HG03565 (cell line): ENCODE measurements around the gene TMC6.

Experiments
- ATAC-seq: cut with Tn5 transposase; IDR thresholded peaks from one replicate; pipeline ENCODE4 v1.9.1; 2021; ENCODE audit warnings: mild to moderate bottlenecking, moderate library complexity; ENCODE audit not compliant: unreplicated experiment

The TMC6 gene

GRCh38 chr17:78111727-78112517 lies 16.6 kb downstream of the TMC6 start:
- ATAC-seq = no peak

DNA sequence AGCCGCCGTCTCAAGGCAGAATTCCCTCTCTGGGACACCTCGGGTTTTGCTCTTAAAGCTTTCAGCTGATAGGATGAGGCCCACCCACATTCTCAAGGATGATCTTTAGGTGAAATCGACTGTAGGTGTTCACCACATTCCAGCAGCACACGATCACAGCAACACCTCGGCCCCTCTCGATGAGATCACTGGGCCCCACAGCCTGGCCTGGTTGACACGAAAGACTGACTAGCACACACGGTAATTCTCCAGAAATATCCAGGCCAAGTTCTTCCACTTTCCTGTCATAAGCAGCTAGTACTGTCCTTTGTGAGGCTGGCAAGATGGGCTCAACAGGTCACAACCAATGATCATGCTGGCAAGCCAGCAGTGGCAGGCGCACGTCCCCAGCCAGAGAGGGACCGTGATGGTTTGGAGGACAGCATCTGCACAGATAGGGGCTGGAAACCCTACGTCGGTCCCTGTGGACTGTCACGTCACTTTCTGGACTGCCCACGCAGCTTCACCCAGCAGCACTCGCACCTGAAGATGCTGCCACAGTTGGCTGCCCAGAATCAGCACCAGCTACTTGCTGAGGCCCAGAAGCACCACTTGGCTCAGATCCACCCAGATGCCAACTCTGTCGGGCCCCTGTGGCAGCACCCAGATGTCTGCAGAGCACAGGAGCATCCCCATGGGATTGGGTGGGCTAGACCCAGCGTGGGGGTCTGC lies 17.4 kb downstream of the TMC6 start:
- no peak for ATAC-seq

GRCh38 chr17:78110363-78111015 lies 18.1 kb downstream of the TMC6 start:
- ATAC-seq = no peak

GRCh38 chr17:78109489-78109761 lies 19.1 kb downstream of the TMC6 start:
- ATAC-seq = no peak

DNA sequence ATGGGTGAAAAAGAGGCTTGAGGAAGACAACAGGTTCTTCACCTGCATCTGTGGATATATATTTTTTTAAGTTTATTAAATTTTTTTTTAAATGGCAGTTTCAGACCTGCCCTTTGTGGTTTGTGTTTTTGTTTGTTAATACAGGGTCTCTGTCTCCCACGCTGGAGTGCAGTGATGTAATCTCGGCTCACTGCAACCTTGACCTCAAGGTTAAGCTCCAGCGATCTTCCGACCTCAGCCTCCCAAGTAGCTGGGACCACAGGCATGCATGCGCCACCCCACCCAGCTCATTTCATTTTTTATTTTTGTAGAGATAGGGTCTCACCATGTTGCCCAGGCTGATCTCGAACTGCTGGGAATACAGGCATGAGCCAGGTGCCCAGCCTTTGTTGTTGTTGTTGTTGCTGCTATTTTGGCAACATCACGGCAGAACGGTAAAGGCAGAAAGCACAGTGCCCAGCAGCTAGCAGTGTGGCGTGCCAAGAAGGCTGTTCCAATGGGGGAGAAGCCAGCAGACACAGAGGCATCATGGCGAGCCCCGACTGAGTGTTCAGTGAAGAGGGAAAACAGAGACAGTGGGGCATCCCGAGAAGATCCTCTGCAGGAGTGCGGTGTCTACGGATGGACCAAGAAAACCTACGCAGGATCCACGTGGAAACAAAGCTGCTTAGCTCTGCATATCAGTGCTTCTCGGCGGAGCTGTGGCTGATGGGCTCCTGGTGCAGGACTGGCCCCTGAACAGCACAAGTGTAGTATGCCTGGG lies 19.6 kb downstream of the TMC6 start:
- ATAC-seq = no peak

DNA sequence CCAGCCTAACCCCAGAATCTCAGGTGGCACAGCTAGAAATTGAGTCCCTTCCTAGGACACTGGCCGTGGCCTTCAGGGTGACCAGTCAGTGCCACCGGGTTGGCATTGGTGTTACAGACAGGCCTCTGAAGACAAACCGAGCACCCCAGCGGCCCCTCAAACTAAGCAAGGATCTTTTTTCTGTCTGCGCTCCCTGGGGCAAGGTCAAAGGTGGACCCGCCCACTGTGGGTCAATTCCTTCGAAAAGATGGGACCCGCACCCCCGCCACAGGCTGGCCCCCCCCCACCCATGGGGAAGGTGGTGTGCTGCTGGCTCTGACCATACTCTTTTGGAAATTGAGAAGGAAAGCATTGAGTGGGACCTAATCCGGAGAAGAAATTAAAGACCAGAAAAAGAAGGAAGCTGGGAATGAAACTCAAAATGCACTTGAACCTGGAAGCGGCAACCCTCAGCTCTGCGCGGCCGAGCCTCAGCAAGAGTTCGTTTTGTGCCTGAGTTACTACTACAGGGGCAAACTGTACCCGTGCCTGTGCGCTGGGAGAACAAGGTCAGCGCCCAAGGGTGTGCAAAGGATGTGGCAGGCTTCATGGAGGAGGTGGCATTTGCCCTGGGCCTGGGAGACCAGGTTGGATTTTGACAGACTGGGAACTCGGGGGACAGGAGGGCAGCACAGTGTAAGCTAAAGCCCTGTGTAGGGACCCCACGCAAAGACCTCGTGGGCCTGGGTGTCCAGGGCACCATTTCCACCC lies 20.4 kb downstream of the TMC6 start:
- ATAC-seq = no peak

- no peak for ATAC-seq
These were observed 21.1 kb downstream of the TMC6 start for GRCh38 chr17:78107457-78107856.

GRCh38 chr17:78106211-78106610 lies 22.3 kb downstream of the TMC6 start:
- no peak for ATAC-seq

- no peak for ATAC-seq
These were observed 23.0 kb downstream of the TMC6 start for GRCh38 chr17:78105551-78105950.

DNA sequence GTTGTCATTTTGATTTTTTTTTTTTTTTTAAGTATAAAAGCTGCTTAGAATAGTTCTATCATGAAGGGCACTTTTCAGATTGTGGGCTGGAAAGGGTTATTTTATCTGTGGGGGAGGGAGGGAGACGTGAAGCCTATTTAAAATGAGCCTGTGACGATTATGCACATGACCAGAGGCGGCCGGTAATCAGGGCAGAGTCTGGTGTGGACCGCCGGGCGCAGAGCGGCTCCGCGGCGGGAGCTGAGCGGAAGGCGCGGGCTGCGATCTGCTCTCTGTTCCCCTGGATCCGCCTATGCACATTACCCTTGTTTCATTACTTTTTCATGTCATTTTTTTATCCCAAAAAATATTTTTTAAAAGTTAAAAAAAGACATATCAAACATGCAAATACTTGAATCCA lies 23.5 kb downstream of the TMC6 start:
- ATAC-seq = no peak

DNA sequence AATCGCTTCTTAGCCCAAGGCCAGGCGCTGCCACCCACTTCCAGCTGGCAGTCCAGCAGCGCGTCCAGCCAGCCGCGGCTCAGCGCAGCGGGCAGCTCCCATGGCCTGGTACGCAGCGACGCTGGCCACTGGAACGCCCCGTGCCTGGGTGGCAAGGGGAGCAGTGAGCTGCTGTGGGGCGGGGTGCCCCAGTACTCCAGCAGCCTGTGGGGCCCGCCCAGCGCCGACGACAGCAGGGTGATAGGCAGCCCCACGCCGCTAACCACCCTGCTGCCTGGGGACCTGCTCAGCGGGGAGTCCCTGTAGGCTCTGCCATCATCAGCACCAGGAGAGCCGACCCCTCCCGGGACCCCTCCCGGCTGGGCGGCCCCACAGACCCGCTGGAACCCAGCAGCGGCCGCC lies 24.0 kb downstream of the TMC6 start:
- ATAC-seq = no peak

DNA sequence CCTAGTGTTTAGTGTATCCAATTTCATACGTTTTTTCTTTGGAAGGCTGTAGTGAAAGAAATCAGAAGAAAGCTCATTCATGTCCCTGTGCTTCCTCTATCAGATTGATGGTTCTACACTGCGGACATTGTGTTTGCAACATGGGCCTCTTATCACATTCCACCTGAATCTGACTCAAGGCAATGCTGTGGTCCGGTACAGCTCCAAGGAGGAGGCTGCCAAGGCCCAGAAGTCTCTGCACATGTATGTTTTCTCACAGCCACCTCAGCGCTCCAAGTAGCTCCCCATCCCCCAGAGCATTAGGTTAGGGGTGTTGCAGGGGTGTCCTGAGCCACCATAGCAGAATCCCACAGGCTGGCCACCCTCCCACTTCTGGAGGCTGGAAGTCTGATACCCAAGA lies 25.2 kb downstream of the TMC6 start:
- ATAC-seq = no peak

DNA sequence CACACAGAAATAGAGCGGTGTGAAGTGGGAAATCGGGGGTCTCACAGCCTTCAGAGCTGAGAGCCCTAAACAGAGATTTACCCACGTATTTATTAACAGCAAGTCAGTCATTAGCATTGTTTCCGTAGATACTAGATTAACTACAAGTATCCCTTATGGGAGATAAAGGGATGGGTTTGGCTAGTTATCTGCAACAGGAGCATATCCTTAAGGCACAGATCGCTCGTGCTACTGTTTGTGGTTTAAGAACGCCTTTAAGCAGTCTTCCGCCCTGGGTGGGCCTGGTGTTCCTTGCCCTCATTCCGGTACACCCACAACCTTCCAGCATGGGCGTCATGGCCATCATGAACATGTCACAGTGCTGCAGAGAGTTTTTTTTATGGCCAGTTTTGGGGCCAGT lies 27.0 kb downstream of the TMC6 start:
- ATAC-seq = no peak

GRCh38 chr17:78101112-78101511 lies 27.4 kb downstream of the TMC6 start:
- ATAC-seq = no peak

DNA sequence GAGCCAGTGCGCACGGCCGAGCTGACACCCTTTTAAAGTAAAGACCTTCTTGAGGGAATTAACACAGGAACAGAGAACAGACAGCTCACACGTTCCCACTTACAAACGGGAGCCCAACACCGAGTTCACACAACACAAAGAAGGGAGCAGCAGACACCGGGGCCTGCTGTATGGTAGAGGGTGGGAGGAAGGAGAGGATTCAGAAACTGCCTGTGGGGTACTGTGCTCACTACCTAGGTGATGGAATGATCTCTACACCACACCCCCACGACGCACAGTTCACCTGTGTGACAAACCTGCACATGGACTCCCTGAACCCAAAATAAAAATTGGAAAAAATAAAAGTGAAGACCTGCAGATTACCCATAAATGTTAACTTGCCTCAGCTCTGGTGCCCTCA lies 32.5 kb downstream of the TMC6 start:
- no peak for ATAC-seq

GRCh38 chr17:78095035-78095434 lies 33.5 kb downstream of the TMC6 start:
- ATAC-seq = no peak

DNA sequence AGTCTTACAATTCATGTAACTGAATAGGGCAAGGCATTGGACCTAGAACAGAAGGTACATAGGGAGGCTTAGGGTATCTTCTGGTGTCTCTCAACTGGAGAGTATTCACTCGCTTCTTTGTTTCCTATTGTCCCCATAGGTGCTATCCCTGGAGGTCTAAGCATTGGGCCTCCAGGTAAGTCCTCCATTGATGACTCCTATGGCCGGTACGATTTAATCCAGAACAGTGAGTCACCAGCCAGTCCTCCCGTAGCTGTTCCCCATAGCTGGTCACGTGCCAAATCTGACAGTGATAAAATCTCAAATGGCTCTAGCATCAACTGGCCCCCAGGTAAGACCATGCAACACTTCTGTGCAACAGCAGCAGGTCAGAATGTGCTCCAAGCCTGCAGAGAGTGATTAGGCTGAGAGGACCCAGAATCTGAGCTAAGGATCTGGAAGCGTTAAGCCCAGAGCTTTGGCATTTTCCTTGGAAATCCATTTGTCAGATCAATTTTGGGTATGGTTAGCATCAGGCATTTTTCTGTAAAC lies 35.7 kb downstream of the TMC6 start:
- ATAC-seq = no peak

DNA sequence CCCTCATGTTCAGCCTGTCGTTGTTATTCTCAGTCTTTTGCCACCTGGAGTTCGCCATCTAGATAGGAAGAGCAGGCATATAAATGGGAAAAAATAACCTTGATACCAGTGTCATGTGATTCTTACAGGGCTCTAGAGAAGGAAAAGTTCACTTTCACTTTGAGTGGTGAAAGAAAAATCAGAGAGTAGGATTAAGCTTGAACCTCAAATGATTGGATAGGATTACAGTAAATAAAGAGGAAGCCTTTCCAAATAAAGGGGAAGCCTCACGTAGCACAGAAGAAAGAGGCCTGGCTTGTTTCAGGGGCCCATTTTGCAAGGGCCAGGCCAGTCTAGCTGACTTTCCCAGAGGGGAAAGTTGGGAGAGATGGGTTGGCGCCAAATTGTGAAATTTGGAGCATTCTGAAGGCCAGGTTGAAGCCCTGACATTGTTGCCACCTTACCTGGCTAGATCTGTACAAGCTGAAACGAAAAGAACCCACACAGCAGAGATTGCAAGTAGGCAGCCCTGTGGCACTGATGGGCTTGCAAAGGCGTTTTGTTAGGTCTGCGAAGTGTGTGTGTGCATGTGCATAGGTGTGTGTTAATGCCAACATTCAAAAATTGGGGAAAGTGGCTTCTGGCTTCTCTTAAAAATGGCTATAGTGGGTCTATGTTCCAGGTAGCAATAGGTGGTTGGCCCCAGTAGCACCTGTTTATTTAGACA lies 38.8 kb downstream of the TMC6 start:
- ATAC-seq = no peak

DNA sequence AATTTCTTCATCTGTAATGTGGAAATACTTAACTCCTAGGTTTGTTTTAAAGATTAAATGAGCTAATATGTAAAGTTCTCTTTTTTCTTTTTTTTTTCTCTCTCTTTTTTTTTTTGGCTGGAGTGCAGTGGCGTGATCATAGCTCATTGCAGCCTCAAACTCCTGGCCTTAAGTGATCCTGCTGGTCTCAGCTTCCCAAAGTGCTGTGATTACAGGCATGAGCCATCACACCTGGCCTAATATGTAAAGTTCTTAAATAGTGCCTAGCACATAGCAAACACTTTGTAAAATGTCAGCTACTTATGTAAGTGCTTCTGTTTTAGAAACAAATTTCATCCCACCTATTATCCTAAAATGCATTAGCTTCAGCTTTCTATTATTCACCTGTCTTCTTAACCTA lies 40.0 kb downstream of the TMC6 start:
- no peak for ATAC-seq

- no peak for ATAC-seq
These were observed 41.8 kb downstream of the TMC6 start for GRCh38 chr17:78086740-78087139.
